ENCODE data around the gene FAF1.

The FAF1 gene

DNA sequence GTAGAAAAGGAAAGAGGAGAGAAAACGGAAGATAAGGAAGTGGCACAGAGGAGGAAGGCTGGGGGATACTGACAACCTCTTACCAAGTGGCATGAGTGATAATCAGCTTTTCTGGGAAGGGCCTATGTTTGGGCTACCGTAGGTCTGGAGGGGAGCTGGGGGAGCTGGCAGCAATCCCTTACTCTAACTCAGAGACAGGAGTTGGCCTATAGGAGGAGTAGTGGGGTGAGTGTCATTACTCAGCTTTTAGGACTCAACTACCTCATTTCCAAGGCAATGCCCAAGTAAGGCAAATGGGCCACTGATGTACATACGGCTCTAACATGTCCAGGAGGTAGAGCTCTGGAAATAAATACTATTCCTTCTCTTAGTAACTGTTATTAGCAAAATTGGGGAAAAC lies 488.1 kb downstream of the FAF1 start:
- no peak for DNase-seq

DNA sequence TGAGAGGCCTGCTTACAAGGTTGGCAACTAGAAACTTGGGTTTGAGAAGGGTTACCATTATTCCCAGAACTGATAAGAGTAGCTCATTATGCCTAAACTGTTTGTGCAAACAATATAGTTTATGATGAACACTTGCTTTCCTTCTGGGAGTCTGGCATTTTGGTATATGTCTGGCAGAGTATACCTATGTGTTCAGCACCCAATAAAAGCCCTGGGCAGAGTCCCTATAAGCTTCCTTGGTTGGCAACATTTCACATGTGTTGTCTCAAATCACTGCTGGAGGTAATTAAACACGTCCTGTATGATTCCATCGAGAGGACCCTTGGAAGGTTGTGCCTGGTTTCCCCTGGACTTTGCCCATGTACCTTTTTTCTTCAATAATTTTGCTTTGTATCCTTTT lies 497.1 kb downstream of the FAF1 start:
- DNase-seq, result no peak

DNA sequence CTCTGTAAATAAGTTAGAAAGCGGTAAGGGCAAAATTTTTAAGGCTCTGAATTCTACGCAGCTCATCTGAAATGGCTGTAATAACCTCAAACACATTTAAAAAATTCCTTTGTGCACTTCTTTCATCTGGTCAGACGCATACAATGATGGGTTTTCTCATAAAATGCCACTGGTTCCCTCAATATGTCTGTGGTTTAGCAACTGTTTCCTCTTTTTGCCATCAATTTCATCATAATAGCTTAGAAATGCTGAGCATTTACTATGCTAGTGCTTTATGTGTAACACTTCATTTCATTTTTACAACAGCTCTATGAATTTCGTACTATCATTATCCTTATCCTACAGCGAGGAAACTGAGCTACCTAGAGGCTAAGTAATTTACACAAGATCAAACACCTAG lies 501.6 kb downstream of the FAF1 start:
- no peak for DNase-seq

DNA sequence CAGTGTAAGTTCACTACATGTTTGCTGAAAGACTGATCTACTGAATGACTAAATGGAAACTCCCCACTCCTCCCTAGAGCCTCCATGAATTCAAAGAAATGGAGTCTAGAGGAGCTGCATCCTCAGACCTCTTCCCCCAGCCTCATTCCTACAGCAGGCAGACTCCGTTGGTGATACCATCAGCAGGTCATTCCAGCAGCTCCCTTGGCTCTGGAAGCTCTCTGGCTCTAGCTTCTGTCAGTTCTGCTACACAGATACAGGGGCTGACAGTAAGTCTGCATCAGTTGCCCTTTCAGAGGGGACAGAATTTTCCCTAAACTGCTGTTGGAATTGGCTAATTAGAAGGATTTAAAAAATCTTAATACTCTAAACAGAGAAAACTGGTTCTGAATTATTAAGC lies 505.2 kb downstream of the FAF1 start:
- no peak for DNase-seq

DNA sequence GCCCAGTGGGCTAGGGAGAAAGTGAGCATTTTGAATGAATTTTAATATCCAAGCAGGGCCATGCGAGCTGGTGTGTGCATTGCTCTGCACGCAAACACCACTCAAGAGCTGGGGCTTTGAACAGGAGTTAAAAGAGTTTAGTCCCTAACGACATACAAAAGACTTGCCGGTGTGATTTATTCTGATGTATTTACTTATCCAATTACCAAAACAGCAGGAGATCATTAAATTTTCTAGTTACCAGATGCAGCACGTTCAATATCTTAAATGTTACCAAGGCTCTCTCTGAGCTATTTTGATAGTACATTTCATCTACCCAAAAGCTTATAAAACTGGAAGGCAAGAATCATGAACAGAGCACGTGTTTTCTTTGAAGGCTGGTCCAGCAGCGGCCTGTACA lies 506.8 kb downstream of the FAF1 start:
- no peak for DNase-seq

DNA sequence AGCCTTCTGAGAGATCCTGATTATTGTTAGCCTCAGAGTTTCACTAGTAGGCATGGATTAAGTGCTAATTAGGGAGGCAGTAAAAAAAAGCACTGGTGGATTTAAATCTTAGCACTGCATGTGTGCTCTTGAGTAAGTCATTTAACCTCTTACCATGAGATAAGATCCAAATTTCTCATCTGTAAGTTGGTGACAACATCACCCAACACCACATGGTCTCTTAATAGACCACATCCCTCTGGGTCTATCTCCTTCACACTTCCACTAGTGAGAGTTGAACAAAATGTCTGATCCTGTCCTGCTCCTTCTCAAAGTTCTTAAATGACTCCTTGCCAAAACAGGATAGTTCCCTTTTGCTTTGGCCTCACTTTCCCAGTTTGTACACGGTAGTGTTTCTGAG lies 507.4 kb downstream of the FAF1 start:
- DNase-seq, result no peak

DNA sequence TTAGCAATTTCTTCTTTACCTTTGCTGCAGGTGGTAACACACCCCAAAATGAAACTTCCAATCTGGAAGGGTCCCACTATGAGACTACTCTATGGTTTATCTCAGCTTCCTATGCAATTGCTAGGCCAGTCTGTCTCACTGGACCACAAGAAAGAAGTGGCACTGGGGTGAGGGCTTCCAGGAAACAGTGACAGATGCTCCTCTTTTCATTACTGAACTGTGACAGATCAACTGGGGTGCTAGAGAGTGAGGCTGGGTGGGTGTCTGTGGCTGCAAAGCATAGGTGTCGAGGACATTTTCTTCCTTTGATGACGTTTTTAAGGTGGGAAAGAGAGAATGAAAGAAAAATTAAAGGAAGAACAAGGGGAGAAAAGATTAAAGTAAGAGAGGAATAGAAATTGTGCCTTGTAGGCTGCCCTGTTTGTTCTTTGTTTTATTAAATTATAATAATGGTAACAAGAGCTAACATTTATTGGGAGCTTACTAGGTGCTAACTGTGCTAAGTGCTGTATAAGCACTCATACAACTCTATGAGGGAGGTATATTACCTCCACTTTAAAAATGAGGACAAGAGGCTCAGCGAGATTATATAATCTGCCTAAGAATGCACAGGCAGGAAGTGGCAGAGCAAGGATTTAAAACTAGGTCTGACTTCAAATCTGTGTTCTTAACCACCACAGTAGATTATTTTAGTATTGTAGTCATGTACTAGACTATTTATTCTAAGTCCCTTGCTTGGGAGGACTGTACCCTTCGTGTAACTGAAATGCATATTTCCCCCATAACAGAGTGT lies 509.0 kb downstream of the FAF1 start:
- DNase-seq, result no peak

DNA sequence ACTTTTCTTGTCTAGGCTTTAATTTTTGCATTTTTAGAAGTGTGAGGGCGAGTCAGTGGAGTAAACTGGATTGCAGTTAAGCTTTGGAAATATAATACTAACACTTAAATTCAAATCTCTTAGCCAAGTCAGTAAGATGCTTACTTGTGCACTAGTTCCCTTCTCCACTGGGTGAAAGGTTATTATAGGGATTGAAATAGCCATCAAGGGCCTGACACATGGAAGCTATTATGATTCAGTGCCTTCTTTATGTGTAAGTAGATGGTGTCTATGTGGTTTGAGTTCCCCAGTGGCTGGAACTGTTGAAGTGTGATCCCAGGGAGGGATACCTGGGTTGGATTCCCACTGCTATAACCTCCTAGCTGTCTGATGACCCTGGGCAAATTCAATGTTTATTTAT lies 512.1 kb downstream of the FAF1 start:
- DNase-seq, result no peak

DNA sequence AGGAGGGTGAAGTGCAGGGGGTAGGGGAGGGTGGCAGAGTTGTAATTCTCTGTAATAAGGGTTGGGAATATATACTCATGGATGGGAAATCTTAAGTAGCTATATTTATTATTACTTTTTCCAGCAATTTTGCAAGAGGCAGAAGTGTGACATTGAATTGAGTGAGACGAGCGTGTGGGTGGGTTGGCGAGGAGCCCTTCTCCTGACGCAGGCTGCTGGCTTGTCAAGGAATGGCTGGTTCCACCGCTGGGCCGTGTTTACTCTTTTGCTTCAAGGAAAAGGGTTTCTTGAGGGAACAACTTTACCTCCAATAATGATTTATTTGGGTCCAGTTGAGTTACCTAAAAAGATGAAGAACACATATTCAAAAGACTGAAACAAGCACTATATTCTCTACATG lies 518.9 kb downstream of the FAF1 start:
- no peak for DNase-seq

DNA sequence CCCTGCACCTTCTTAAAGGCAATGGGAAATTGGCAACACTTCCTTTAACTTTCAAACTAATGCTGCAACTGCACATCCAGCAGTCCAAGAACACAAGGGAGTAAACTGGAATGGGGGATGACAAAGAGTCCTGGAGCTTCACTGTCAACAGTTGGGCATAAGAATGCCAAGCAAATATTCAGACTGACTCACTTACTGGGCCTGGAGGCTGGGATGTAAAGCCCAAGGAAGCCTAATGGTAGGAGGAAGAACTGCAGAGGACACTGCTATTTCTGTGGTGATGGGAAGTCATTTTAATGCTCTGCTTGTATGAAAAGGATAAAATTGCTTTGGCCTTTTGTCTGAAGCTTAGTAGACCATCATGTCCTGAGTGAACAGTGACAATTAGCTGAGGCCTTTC lies 521.1 kb downstream of the FAF1 start:
- DNase-seq, result no peak

DNA sequence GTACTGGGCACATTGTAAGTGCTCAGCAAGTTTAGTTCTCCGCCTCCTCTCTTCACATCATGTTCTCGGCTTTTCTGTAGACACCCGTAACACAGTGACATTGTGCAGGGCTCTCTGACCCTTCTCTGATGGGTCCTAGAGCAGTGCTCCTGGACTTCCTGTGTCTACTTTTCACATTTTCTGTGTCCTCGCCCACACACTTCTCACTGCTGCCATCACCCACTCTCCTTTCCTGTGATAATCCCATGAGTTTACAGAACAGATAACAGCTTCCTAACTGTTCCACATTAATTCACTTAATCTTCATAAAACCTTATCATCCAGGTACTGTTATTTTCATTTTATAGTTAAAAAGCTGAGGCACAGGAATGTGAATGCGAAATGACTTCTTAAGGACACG lies 523.6 kb downstream of the FAF1 start:
- DNase-seq, result no peak

DNA sequence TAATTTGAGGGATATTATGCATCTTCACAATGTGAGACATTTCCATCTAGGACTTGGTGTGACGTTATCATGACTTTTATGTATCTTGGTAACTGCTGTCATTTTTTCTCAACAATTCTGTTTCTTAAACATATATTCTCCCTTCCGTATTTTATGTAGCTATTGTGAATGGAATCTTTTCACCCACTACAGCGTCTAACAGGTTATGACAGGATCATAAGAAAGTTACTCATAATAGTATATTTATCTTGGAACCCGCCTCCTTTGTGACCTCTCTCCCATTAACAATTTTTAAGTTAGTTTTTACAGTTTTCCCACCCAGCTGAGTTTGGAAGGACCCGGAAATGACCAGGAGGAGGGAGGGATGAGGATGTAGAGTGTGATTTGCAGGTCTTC lies 530.1 kb downstream of the FAF1 start:
- no peak for DNase-seq

DNA sequence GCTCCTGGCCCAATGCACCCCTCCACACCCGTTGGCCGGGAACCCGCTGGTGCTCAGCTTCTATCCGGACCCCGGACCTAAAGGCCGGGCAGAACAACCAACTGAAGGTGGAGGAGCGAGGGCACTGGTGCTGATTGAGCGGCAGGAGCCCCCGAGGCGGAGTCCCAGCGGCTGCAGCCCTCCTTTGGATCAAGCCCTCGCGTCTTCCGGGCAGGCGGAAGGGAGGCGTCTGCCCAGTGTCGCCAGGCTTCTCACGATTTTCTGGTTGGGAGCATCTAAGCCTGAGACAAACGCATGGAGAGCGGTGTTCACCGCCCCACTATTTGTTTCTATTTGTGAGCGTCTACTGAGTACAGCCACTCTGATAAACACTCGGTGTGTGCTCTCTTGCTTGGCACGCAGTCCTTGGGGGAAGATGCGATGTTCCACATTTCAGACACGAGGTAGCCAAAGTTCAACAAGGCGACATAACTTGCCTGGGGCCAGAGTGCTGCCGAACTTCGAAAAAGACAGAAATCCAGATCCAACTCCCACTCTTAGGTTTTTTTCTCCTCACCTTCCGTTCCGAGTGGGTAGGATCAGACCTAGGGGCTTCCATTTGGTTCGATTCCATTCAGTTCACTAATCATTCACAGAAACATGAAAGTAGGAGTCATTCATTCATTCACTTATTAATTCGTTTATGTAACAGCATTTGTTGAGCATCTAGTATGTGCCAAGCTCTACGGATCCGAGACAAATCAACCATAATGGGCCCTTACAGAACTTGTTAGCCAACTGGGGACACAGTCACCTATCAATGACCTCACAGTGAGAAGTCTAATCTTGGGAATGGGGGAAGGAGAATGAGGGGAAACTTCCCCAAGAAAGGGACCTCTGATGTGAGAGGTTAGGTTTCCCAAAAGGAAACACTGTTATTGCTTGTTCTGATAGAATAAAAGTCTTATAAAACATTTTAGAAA lies 532.0 kb downstream of the FAF1 start:
- DNase-seq, result no peak

DNA sequence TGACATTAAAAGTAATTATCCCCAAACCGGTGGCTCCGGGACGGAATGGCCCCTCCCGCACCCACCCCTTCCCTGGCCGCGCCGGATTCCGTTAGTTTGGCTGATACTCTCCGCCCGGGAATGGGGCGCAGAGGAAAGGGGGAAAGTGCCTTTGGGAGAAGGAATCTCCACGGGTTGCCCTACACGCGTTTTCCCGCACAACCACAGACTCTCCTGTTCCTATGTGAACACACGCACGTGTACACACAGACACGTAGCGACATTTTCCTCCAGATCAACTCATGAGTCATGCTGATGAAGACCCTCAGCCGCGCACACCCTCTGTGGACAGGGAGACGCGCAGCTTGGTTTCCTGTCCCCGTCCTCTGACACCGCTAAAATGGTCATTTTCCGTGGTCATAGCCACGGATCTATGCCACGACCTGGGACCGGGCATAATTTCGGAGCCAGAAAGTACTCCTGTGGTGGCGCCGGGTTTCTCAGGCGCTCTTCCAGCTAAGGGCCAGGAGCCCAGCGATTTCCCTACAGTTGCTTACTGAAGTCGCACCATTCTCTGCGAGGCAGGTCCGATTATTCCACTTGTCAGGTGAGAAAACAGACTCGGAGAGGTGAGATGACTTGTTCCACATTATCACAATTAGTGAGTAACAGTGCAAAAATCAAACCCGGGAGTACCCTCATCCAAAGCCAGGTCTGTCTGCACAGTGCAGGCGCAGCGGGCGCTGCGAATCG lies 532.8 kb downstream of the FAF1 start:
- DNase-seq, result peak; percentile 24

DNA sequence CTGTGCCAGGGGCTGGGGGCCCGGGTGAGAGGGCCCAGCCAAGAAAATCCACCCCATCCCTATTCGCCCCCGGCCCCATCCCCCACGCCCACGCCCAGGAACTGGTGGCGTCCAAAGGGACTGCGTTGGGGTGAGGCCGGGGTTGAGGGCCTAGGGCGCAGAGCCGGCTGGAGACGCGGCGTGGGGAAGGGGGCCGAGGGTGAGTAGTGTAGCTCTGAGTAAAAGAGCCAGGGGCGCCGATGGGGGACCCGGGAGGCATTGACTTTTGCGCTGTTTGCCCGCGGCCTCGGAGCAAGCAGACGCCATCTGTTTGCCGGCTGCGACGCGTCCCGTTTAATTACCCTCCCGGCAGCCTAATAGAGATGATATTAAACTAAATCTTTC lies 533.4 kb downstream of the FAF1 start:
- no peak for DNase-seq

DNA sequence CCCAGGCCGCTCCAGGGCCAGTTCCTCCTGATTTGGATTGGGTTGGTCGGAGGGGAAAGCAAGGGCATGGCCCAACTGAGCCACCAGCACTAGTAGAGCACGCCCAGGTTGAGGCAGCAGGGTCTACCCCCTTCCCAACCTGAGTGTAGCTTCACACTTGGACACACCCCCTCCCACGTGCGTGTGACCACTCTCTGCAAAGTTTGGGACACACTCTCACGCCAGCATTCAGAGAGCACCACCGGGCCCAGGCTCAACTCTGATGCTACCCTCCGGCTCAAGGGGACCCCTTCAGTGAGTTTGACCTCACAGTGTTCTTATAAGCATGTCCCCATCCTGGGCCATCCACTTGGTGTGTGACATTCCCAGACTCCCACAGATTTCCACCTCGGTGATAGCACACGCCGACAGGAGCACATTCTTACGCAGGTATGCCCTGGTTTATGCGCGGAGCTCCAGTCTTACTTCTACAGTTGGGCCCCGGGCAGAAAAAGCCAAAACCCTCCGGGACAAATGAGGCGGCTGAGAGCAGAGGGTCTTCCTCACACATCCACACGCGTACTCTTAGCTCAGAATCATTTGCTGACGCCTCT lies 533.9 kb downstream of the FAF1 start:
- DNase-seq, result no peak

DNA sequence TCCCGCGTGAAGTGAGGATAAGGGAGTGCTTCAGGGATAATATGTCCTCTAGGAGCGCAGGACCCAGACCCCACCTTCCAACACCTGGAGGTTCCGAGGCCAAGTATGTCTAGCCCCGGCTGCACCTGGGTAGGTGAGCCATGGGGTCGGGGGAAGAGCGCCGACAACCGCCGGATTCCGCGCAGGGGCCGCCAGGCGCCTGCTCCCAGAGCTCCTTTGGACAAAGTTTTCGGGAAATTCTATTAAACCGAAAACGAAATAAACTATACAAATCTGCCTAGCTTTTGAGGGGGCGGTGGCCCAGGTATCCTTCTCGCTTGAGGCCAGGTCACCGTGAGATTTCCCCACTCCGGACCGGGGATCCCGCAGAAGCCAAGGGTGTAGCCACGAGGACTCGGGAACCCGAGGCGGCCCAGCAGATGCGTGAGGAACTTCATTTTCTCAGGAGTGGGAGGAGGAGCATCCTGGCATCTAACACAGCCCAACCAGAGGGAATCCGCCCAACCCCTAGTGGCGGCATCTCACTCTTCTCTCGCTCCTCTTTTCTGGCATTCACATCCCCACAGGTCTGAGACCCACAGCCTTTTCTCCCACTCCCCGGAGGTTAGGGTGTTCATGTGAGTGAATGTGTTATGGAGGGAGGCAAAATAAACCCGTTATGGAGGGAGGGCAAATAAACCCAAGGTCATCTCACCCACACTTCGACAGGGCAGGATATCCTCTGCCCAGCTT lies 534.5 kb downstream of the FAF1 start:
- peak; percentile 43 for DNase-seq

DNA sequence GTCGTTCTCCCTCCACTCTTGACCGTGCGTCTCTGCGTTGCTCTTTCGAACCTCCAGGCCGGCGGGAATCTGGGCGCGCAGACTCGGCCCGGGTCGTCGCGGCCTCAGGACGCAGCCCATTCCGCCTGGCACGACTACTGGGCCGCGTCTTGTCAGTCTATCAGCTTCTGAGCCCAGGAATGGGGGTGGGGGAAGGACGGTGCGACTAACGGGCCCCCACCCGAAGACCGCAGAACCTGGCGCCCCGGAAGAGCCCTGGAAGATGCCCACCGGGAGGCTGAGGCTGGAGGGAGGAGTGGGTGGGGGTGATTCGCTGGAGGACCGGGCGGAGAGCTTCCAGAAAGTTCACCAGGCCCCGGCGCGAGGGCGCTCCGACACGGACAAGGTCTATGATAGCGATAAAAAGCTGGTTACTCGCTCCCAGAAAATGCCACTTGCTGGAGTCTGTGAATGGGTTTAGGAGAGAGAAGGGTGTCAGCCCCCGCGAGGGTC lies 535.1 kb downstream of the FAF1 start:
- DNase-seq, result no peak

DNA sequence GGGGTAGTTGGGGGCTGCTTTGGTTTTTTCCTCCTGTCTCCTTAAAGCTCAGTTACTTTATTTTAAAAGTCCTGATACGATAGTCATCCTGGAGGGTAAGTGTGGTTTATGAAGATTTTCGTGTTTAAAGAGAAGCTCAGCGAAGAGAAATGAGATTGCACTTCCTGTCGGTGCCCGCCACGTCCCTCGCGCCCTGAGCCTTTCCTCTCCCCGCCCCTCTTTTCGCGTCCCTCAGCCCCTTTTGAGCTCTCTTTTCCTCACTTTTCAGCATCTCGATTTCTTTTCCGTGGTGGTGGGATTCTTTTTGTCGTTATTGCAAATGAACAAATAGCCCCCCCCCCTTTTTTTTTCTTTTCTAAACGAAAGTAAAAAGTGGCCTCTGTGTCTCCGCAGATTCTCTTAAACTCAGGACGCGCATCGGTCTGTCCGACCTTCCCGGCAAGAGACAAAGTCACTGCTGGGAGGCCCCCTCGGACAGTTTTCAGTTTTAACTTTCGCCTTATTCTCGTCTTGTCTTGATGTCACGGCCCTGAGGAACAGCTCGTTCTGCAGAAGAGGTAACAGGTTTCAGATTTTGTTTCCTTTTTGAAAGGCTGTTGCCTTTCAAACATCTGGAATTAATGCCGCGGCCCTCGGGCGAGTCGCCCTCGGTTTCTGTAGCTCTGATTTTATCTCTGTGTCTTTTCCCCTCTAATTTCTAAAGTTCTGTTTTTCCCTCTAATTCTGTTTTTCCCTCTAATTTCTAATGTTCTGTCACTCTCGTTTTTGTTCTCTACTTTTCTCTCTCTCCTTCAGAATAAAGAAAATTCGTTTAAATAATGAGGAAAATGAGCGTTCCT lies 535.8 kb downstream of the FAF1 start:
- DNase-seq, result no peak

DNA sequence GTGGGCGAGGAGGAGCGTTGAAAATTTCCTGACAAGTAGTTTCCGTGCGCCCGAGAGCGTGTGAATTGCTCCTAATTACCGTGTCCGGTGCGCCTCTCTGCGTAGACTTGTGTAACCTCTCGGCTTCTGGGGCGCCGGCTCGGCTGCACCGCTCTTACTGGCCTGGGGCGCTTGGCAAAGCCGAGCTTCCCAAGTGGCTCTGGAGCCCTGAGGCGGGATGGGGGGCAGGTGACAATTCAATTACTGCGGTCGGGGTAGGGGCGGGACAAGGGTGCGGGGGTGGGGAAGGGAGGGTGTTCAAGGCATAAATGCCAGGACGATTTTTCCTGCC lies 536.4 kb downstream of the FAF1 start:
- DNase-seq, result peak; percentile 69

DNA sequence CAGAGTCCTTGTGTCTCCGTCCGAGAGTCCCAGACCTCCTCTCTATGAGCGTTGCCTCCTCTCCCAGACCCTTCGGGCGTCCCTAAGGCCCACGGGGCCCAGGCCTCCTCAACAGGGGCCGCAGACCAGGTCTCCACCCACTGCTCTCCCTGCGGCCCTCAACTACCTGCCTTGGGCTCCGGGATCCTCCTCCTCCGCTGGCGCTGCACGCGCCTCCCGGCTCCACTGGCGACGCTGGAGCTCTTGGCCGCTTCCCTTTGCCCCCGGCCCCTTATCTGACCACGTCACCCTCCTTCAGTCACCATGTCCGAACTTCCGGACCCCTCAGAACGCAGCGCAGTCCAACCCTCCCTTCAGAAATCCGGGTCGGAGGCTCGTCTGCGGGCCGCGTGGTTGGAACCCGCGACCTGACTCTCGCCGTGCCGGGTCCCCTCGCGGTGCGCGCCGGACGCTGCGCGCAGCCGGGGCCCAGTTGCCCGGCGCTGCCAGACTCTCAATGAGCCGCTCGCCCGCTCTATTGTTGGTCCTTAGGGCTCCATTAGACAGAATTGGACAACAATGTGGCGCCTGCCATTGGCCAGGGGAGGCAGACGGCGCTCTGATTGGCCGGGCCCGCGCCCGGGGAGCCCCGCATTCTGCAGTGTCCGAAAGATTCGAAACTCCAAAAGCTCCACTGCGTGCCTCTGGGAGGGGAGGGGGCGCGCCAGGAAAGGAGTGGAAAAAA lies 537.0 kb downstream of the FAF1 start, which contains the start of gene DMRTA2:
DMRTA2 (minus strand) TSS at position 498 of the 724 bp plus-strand sequence. CDS start 1,907 bp downstream, outside the sequence.
- peak; percentile 69 for DNase-seq

All from NCI-H510A treated with DMSO at 0.1 percent for 48 hours (cell line).